ENCODE measurements around the gene ITIH2. TPM values are rescaled to one million over a fixed set of nuclear protein-coding genes. Genes with fewer than 3 reads are reported as not detected.

The ITIH2 gene
- total RNA-seq, 4 donors from 2014 or later: not detected

DNA sequence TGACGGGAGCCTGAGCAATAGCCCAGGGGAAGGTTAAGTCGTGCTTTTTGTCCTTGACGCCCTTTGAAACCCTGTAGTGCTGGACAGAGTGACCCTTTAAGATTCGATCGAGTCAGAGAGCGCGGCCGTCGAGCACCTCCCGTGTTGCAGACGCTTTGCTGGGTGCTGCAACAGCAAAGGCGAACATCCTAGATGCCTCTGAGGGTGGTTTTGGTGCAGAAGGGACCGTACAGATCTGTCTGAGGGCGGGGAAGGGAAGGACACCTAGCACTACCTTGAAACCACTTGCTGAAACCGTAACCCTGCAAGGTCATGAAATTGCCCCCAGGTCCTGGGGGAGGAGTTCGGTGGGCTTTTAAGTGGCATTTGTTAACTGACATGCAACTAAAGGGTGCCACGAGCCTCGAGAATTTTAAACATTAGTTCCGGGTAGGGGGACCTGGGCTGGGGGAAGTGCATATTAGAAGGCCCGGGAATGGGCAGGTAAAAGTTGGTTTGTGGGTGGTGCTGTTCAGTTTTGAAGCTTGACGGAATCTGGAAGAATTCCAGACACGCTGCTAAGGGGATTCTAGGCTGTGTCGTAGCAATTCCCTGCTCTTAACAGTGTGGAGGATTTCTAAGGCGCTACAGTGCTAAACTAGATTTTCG lies 85.6 kb downstream of the ITIH2 start:
- no peaks in the 10 kb centered on the region for H3K9me3 ChIP-seq
- DNase-seq: no peak
- H3K36me3 ChIP-seq: no peaks in the 10 kb centered on the region
- no peaks in the 10 kb centered on the region for H3K27me3 ChIP-seq
- peaks cover 0 to 59% (median 6%) of the 10 kb centered on the region in 4 donors for H3K4me1 ChIP-seq
- peak overlapping the region; percentile 83 to 88 (median 85) for H3K27ac ChIP-seq
- H3K4me3 ChIP-seq: peak overlapping the region; percentile 75 to 91 (median 84)
- TF ChIP-seq, protein P1, sequence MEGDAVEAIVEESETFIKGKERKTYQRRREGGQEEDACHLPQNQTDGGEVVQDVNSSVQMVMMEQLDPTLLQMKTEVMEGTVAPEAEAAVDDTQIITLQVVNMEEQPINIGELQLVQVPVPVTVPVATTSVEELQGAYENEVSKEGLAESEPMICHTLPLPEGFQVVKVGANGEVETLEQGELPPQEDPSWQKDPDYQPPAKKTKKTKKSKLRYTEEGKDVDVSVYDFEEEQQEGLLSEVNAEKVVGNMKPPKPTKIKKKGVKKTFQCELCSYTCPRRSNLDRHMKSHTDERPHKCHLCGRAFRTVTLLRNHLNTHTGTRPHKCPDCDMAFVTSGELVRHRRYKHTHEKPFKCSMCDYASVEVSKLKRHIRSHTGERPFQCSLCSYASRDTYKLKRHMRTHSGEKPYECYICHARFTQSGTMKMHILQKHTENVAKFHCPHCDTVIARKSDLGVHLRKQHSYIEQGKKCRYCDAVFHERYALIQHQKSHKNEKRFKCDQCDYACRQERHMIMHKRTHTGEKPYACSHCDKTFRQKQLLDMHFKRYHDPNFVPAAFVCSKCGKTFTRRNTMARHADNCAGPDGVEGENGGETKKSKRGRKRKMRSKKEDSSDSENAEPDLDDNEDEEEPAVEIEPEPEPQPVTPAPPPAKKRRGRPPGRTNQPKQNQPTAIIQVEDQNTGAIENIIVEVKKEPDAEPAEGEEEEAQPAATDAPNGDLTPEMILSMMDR (IDR thresholded peaks at IDR 0.05): no peak
- TF ChIP-seq POLR2A (IDR thresholded peaks at IDR 0.05): no peak

DNA sequence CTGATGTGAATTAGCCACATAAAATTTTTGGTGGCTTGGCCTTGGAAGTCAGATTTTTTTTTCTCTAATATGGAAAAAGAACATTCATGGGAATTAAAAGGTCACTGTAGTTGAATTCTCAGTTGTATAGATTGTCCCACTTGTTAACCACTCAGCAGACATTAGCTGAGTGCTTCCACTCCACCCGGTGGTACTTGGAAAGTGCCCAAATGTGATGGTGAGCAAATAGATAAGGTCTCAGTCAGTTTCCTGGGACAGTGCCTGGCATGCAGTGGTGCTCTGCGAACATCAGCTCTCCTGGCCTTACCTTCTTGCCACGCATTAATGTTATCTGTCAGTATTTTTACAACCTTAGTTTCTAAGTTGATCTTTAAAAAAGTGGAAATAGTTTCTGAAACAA lies 86.3 kb downstream of the ITIH2 start:
- no peak for DNase-seq
- Histone ChIP-seq H3K4me3 (peak overlapping the region in 3 of 4 donors; percentile 75 to 91 (median 88)), H3K4me1 (peaks cover 0 to 65% (median 6%) of the 10 kb centered on the region in 4 donors), H3K27me3 (no peaks in the 10 kb centered on the region), H3K9me3 (no peaks in the 10 kb centered on the region), H3K27ac (no peak overlapping the region), H3K36me3 (no peaks in the 10 kb centered on the region)
- TF ChIP-seq POLR2A (IDR thresholded peaks at IDR 0.05): no peak
- TF ChIP-seq, protein P1 (IDR thresholded peaks at IDR 0.05): no peak

DNA sequence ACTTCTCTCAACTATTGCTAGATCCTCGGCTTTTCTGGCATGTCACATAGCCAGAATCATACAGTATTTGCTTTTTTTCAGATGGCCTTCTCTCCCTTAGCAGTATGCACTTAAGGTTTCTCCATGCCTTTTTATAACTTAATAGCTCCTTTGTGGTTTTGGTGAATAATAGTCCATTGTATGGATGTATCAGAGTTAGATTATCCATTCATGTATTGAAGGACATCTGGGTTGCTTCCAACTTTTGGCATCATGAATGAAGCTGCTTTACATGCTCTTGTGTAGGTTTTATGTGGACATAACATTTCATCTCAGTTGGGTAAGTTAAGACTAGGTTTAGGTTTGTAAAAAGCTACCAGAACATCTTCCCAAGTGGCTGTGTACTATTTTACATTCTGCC lies 89.4 kb downstream of the ITIH2 start:
- Histone ChIP-seq H3K36me3 (peaks cover 0 to 12% (median 0%) of the 10 kb centered on the region in 3 donors), H3K27ac (no peak overlapping the region), H3K27me3 (no peaks in the 10 kb centered on the region), H3K9me3 (no peaks in the 10 kb centered on the region), H3K4me3 (no peak overlapping the region), H3K4me1 (peaks cover 0 to 57% (median 6%) of the 10 kb centered on the region in 4 donors)
- DNase-seq: no peak
- no peak for TF ChIP-seq POLR2A (IDR thresholded peaks at IDR 0.05)
- TF ChIP-seq, protein P1 (IDR thresholded peaks at IDR 0.05): no peak

DNA sequence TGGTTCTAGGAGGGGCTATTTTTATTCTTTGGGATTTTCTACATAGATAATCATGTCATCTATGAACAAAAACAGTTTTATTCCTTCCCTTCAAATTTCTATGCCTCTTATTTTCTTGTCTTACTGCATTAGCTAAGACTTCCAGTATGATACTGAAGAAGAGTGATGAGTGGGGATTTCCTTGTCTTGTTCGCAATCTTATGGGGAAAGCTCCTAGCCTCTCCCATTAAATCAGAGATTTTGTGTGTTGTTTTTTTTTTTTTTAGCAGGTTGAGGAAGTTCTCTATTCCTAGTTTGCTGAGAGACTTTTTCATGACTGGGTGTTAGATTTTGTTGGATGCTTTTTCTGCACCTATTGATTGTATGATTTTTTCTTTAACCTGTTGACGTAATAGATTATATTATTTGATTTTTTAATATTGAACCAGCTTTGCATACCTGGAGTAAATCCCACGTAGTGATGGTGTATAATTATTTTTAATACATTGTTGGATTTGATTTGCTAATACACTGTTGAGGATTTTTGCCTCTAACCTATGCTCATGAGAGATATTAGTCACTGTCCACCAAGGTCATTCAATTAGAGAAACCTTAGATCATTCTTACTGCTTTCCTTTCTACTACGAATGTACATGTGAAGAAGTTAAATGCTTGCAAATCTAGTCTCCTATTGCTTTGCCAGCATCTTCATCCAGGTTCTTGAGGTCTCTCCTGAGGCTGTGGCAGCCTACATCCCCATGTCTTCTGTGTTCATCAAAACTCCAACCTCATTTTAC lies 91.3 kb downstream of the ITIH2 start:
- TF ChIP-seq, protein P1 (IDR thresholded peaks at IDR 0.05): no peak
- no peak for TF ChIP-seq POLR2A (IDR thresholded peaks at IDR 0.05)
- Histone ChIP-seq H3K9me3 (no peaks in the 10 kb centered on the region), H3K27me3 (no peaks in the 10 kb centered on the region), H3K27ac (no peak overlapping the region), H3K36me3 (peaks cover 0 to 31% (median 0%) of the 10 kb centered on the region in 3 donors), H3K4me1 (peaks cover 0 to 52% (median 3%) of the 10 kb centered on the region in 4 donors), H3K4me3 (no peak overlapping the region)
- no peak for DNase-seq

DNA sequence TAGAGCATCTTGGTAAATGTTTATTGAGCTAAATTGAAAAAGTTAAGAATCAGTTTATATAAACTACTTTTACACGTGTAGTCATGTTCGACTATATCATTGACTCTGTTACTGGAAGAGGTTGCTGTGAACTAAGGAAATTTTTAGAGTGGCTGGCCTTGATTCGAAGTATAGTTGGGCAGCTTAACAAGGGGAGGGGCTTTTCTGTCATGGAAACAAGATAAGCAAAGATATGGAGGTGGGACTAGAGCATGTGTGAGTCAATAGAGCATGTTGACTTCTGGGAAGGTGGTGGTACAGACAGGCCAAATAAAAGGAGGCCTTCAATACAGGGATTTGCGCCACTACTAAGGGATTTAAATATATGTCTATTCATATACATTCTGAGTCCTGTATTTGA lies 92.5 kb downstream of the ITIH2 start:
- Histone ChIP-seq H3K27ac (no peak overlapping the region), H3K9me3 (no peaks in the 10 kb centered on the region), H3K4me3 (no peak overlapping the region), H3K27me3 (no peaks in the 10 kb centered on the region), H3K4me1 (peaks cover 0 to 40% (median 0%) of the 10 kb centered on the region in 4 donors), H3K36me3 (peaks cover 0 to 43% (median 0%) of the 10 kb centered on the region in 3 donors)
- TF ChIP-seq POLR2A (IDR thresholded peaks at IDR 0.05): no peak
- TF ChIP-seq, protein P1 (IDR thresholded peaks at IDR 0.05): no peak
- DNase-seq: no peak

Data from Peyer's patch (tissue), 4 donors.